ENCODE results near the gene ISLR.

The ISLR gene

GRCh38 chr15:74174219-74174957 is 878 bp downstream of the ISLR start:
- no peak for DNase-seq

- DNase-seq, result no peak
These were observed 1.4 kb downstream of the ISLR start for GRCh38 chr15:74174958-74175253.

- no peak for DNase-seq
These were observed 2.0 kb downstream of the ISLR start for GRCh38 chr15:74175271-74176191.

- no peak for DNase-seq
These were observed 3.0 kb downstream of the ISLR start for GRCh38 chr15:74176262-74177214.

GRCh38 chr15:74178326-74179100 is 5.0 kb downstream of the ISLR start:
- DNase-seq, result no peak

- no peak for DNase-seq
These were observed 5.8 kb downstream of the ISLR start for GRCh38 chr15:74179101-74179841.

GRCh38 chr15:74179983-74180880 is 6.7 kb downstream of the ISLR start:
- no peak for DNase-seq

- DNase-seq, result no peak
These were observed 7.5 kb downstream of the ISLR start for GRCh38 chr15:74180881-74181602.

GRCh38 chr15:74182131-74182530 is 8.6 kb downstream of the ISLR start:
- no peak for DNase-seq

- DNase-seq, result no peak
These were observed 11.1 kb downstream of the ISLR start for GRCh38 chr15:74184582-74185091.

GRCh38 chr15:74185710-74186348 is 12.3 kb downstream of the ISLR start:
- no peak for DNase-seq

GRCh38 chr15:74188216-74188615 is 14.7 kb downstream of the ISLR start:
- DNase-seq, result no peak

GRCh38 chr15:74191798-74192197 is 18.3 kb downstream of the ISLR start:
- no peak for DNase-seq

- DNase-seq, result no peak
These were observed 19.2 kb downstream of the ISLR start for GRCh38 chr15:74192751-74193150.

- DNase-seq, result no peak
These were observed 19.8 kb downstream of the ISLR start for GRCh38 chr15:74193299-74193718.

GRCh38 chr15:74193905-74194304 is 20.4 kb downstream of the ISLR start:
- no peak for DNase-seq

GRCh38 chr15:74194572-74195559 is 21.4 kb downstream of the ISLR start:
- DNase-seq, result no peak

- no peak for DNase-seq
These were observed 22.7 kb downstream of the ISLR start for GRCh38 chr15:74196175-74196574.

Data from DMS 273 treated with DMSO at 0.1 percent for 48 hours (cell line).